Measurements from ENCODE around the gene RAPGEF3.

- no peak for TF ChIP-seq POLR2A (IDR thresholded peaks at IDR 0.05; ENCODE audit: low read depth)
- TF ChIP-seq, protein P1, sequence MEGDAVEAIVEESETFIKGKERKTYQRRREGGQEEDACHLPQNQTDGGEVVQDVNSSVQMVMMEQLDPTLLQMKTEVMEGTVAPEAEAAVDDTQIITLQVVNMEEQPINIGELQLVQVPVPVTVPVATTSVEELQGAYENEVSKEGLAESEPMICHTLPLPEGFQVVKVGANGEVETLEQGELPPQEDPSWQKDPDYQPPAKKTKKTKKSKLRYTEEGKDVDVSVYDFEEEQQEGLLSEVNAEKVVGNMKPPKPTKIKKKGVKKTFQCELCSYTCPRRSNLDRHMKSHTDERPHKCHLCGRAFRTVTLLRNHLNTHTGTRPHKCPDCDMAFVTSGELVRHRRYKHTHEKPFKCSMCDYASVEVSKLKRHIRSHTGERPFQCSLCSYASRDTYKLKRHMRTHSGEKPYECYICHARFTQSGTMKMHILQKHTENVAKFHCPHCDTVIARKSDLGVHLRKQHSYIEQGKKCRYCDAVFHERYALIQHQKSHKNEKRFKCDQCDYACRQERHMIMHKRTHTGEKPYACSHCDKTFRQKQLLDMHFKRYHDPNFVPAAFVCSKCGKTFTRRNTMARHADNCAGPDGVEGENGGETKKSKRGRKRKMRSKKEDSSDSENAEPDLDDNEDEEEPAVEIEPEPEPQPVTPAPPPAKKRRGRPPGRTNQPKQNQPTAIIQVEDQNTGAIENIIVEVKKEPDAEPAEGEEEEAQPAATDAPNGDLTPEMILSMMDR (IDR thresholded peaks at IDR 0.05): no peak
- TF ChIP-seq EP300 (IDR thresholded peaks at IDR 0.05): no peak
Measured at GRCh38 chr12:47805417-47805816, 46.7 kb upstream of the RAPGEF3 start.

Measured in esophagus muscularis mucosa (tissue), 4 donors.